ENCODE measurements around the gene SEMA5A. TPM values are rescaled to one million over a fixed set of nuclear protein-coding genes. Genes with fewer than 3 reads are reported as not detected.

Gene SEMA5A
- polyA plus RNA-seq, 3 donors: not detected

GRCh38 chr5:9523090-9523823 is 22.6 kb downstream of the SEMA5A start:
- peaks cover 0 to 4% of the 10 kb centered on the region in 2 donors for H3K9me3 ChIP-seq (replicated peaks in 1 of 2; ENCODE audit: control insufficient read depth in 1 of 2, insufficient read depth in 1 of 2, low read length in 2 of 2)
- no peaks in the 10 kb centered on the region for H3K27me3 ChIP-seq (ENCODE audit: control insufficient read depth in 2 of 2, insufficient read depth in 2 of 2, low read length in 2 of 2)
- Mint-ChIP-seq H3K36me3 (no peaks in the 10 kb centered on the region), H3K4me3 (no peak overlapping the region), H3K27ac (no peak overlapping the region), H3K9me3 (peaks cover 0 to 14% (median 2%) of the 10 kb centered on the region in 7 donors), H3K4me1 (no peaks in the 10 kb centered on the region), H3K27me3 (ENCODE audit: low read depth in 3 of 3) (peaks cover 0 to 3% (median 2%) of the 10 kb centered on the region in 3 donors)
- TF ChIP-seq CTCF (IDR thresholded peaks at IDR 0.05): no peak
- no peaks in the 10 kb centered on the region for H4K20me1 ChIP-seq (ENCODE audit: insufficient read depth, low read length)
- DNase-seq: no peak
- H3K79me2 ChIP-seq (ENCODE audit: insufficient read depth, low read length): no peaks in the 10 kb centered on the region
- H2AFZ ChIP-seq (ENCODE audit: insufficient read depth, low read depth, low read length, poor library complexity, severe bottlenecking): no peak overlapping the region
- no peak overlapping the region for H3K27ac ChIP-seq (ENCODE audit: low read depth in 1 of 2, low read length in 2 of 2)
- H3K9ac ChIP-seq (ENCODE audit: insufficient read depth, low read length, poor library complexity, severe bottlenecking): no peak overlapping the region
- H3K4me3 ChIP-seq (replicated peaks in 1 of 3; ENCODE audit: low read depth in 2 of 3, low read length in 3 of 3): no peak overlapping the region
- H3K36me3 ChIP-seq (replicated peaks in 1 of 2; ENCODE audit: control insufficient read depth in 1 of 2, insufficient read depth in 2 of 2, low read length in 2 of 2): no peaks in the 10 kb centered on the region
- H3K4me2 ChIP-seq (replicated peaks; ENCODE audit: extremely low read depth, low read length, poor library complexity, severe bottlenecking): no peak overlapping the region
- WGBS (ENCODE audit: insufficient coverage): 84% methylated on average over 3 of the region's 7 CpGs
- no peaks in the 10 kb centered on the region for H3K4me1 ChIP-seq (ENCODE audit: control insufficient read depth in 1 of 2, insufficient read depth in 2 of 2, low read length in 2 of 2)
- intact Hi-C loops (cut with micrococcal nuclease): no loop called here

- TF ChIP-seq CTCF (IDR thresholded peaks at IDR 0.05): no peak
- Histone ChIP-seq H3K4me2 (replicated peaks; ENCODE audit: extremely low read depth, low read length, poor library complexity, severe bottlenecking) (no peak overlapping the region), H3K9me3 (replicated peaks in 1 of 2; ENCODE audit: control insufficient read depth in 1 of 2, insufficient read depth in 1 of 2, low read length in 2 of 2) (peaks cover 0 to 4% of the 10 kb centered on the region in 2 donors), H2AFZ (ENCODE audit: insufficient read depth, low read depth, low read length, poor library complexity, severe bottlenecking) (no peak overlapping the region), H3K9ac (ENCODE audit: insufficient read depth, low read length, poor library complexity, severe bottlenecking) (no peak overlapping the region), H3K27ac (ENCODE audit: low read depth in 1 of 2, low read length in 2 of 2) (no peak overlapping the region), H3K79me2 (ENCODE audit: insufficient read depth, low read length) (no peaks in the 10 kb centered on the region), H3K4me1 (ENCODE audit: control insufficient read depth in 1 of 2, insufficient read depth in 2 of 2, low read length in 2 of 2) (no peaks in the 10 kb centered on the region), H3K27me3 (ENCODE audit: control insufficient read depth in 2 of 2, insufficient read depth in 2 of 2, low read length in 2 of 2) (no peaks in the 10 kb centered on the region), H3K36me3 (replicated peaks in 1 of 2; ENCODE audit: control insufficient read depth in 1 of 2, insufficient read depth in 2 of 2, low read length in 2 of 2) (no peaks in the 10 kb centered on the region), H4K20me1 (ENCODE audit: insufficient read depth, low read length) (no peaks in the 10 kb centered on the region), H3K4me3 (replicated peaks in 1 of 3; ENCODE audit: low read depth in 2 of 3, low read length in 3 of 3) (no peak overlapping the region)
- 79% methylated on average over 2 of the region's 4 CpGs for WGBS (ENCODE audit: insufficient coverage)
- H3K36me3 Mint-ChIP-seq: no peaks in the 10 kb centered on the region
- intact Hi-C loops (cut with micrococcal nuclease): no loop called here
- no peak overlapping the region for H3K27ac Mint-ChIP-seq
- H3K4me1 Mint-ChIP-seq: no peaks in the 10 kb centered on the region
- H3K9me3 Mint-ChIP-seq: peaks cover 0 to 13% (median 2%) of the 10 kb centered on the region in 7 donors
- no peak for DNase-seq
- no peak overlapping the region for H3K4me3 Mint-ChIP-seq
- H3K27me3 Mint-ChIP-seq (ENCODE audit: low read depth in 3 of 3): peaks cover 0 to 3% (median 2%) of the 10 kb centered on the region in 3 donors
These were observed 26.3 kb downstream of the SEMA5A start for GRCh38 chr5:9519537-9519936.
